Endothelial cell (in vitro differentiated cells): ENCODE data around the gene GOLM1. TPM values are rescaled to one million over a fixed set of nuclear protein-coding genes. Genes with fewer than 3 reads are reported as not detected.

Experiments used
- DNase-seq: peaks from one replicate; pipeline ENCODE4 v3.0.0; 2021; ENCODE audit warnings: low spot score
- H3K27ac Mint-ChIP-seq: one replicate; pipeline ENCODE4 v1.8.0; 2021; ENCODE audit warnings: mixed read lengths, inconsistent platforms; ENCODE audit not compliant: unreplicated experiment
- H3K27me3 Mint-ChIP-seq: one replicate; pipeline ENCODE4 v1.8.0; 2021; ENCODE audit warnings: mild to moderate bottlenecking, moderate library complexity, mixed read lengths, inconsistent platforms; ENCODE audit not compliant: unreplicated experiment
- H3K36me3 Mint-ChIP-seq: one replicate; pipeline ENCODE4 v1.8.0; 2021; ENCODE audit warnings: mild to moderate bottlenecking, low read depth, mixed read lengths, inconsistent platforms; ENCODE audit not compliant: unreplicated experiment
- H3K4me1 Mint-ChIP-seq: one replicate; pipeline ENCODE4 v1.8.0; 2021; ENCODE audit warnings: mild to moderate bottlenecking, mixed read lengths, inconsistent platforms; ENCODE audit not compliant: unreplicated experiment
- H3K4me3 Mint-ChIP-seq: one replicate; pipeline ENCODE4 v1.8.0; 2021; ENCODE audit warnings: mild to moderate bottlenecking, mixed read lengths, inconsistent platforms; ENCODE audit not compliant: unreplicated experiment
- H3K9me3 Mint-ChIP-seq: one replicate; pipeline ENCODE4 v1.8.0; 2021; ENCODE audit warnings: mixed read lengths, inconsistent platforms; ENCODE audit not compliant: unreplicated experiment
- total RNA-seq: library from RNA; stranded (reverse); fragmentation: NEBNext Ultra II Directional; extraction: Animal tissue kit (Norgen Biotek cat#: 25700); gene quantifications from one replicate; pipeline ENCODE4 v1.2.1, GENCODE V29; 2021; ENCODE audit not compliant: unreplicated experiment
- TF ChIP-seq, protein P1 (sequence below): fragments of 200-600 bp; sonication (generic); IDR thresholded peaks from one replicate; pipeline ENCODE4 v1.5.0; 2021; ENCODE audit warnings: antibody characterized with exemption; ENCODE audit not compliant: unreplicated experiment

The GOLM1 gene
- total RNA-seq, 1 donor from 2014 or later: 87.5 TPM

DNA sequence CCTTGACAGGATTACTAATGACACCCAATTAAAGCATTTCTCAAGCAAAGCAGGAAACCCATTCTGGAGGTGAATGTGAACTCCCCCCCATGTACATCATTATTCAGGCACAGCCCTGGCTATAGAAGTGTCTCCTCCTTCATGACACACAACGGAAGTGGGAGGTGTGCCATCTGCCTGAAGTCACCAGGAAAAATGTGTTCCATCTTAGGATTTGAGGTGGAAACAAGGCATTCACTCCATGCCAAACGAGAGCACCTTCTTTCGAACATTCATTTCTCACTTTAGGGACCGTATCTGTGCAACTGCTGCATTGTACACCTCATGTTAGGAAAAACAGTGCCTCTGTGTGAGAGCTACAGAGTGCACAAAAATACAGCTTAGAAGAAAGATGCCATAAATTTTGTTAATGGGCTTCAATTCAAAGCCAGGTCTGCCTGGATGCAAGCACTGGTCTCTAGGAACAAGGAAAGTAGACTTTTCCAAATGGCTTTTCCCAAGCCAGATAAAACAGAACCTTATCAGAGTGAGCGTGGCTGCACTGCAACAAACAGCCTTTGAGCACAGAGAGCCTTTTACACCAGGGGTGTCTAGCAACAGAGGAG, 19.4 kb downstream of the GOLM1 start:
- H3K27ac Mint-ChIP-seq: no peak overlapping the region
- TF ChIP-seq, protein P1, sequence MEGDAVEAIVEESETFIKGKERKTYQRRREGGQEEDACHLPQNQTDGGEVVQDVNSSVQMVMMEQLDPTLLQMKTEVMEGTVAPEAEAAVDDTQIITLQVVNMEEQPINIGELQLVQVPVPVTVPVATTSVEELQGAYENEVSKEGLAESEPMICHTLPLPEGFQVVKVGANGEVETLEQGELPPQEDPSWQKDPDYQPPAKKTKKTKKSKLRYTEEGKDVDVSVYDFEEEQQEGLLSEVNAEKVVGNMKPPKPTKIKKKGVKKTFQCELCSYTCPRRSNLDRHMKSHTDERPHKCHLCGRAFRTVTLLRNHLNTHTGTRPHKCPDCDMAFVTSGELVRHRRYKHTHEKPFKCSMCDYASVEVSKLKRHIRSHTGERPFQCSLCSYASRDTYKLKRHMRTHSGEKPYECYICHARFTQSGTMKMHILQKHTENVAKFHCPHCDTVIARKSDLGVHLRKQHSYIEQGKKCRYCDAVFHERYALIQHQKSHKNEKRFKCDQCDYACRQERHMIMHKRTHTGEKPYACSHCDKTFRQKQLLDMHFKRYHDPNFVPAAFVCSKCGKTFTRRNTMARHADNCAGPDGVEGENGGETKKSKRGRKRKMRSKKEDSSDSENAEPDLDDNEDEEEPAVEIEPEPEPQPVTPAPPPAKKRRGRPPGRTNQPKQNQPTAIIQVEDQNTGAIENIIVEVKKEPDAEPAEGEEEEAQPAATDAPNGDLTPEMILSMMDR: no peak
- H3K4me1 Mint-ChIP-seq: no peaks in the 10 kb centered on the region
- no peaks in the 10 kb centered on the region for H3K9me3 Mint-ChIP-seq
- H3K36me3 Mint-ChIP-seq: peaks cover 11% of the 10 kb centered on the region
- H3K4me3 Mint-ChIP-seq: no peak overlapping the region
- no peaks in the 10 kb centered on the region for H3K27me3 Mint-ChIP-seq
- no peak for DNase-seq

DNA sequence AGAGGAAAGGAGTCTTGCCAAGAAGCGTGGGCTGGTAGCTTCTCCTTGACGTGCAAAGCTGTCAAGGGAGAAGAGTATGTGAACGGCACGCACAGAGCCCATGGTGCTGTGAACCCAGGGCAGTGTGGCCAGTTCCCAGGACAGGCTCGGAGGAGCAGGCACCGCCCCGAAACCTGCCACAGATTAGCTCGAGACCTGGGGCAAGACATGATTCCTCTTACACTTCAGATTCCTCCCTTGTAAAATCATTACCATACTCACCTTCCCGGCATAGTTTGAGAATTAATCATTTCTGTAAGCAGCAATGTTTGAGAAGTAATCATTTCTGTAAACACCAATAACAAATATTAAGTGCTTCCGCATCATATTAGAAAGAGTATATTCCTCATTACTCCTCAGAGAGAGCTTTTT, 19.9 kb downstream of the GOLM1 start:
- no peak overlapping the region for H3K27ac Mint-ChIP-seq
- DNase-seq: no peak
- H3K4me1 Mint-ChIP-seq: no peaks in the 10 kb centered on the region
- no peak overlapping the region for H3K4me3 Mint-ChIP-seq
- TF ChIP-seq, protein P1: no peak
- H3K27me3 Mint-ChIP-seq: no peaks in the 10 kb centered on the region
- peaks cover 15% of the 10 kb centered on the region for H3K36me3 Mint-ChIP-seq
- no peaks in the 10 kb centered on the region for H3K9me3 Mint-ChIP-seq

DNA sequence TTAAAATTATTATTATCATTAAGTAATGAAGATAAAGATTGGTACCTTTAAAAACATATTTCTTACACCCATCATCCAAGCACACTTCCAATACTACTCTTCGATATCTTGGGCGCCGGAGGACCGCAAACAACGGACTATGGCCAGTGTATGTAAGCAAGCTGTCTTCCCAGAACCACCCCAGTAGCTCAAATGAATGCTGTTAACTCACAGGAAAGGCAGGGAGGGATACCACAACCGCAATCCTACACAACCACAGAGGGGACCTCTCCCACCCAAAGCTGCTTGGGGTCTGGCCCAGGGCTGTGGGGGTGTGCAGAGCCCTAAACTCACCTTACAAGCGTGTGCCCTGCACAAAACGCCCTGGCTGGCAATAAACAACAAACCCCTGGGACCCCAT, 20.6 kb downstream of the GOLM1 start:
- no peak overlapping the region for H3K27ac Mint-ChIP-seq
- no peak for DNase-seq
- peaks cover 15% of the 10 kb centered on the region for H3K36me3 Mint-ChIP-seq
- TF ChIP-seq, protein P1: no peak
- H3K4me1 Mint-ChIP-seq: no peaks in the 10 kb centered on the region
- no peak overlapping the region for H3K4me3 Mint-ChIP-seq
- no peaks in the 10 kb centered on the region for H3K27me3 Mint-ChIP-seq
- H3K9me3 Mint-ChIP-seq: no peaks in the 10 kb centered on the region

DNA sequence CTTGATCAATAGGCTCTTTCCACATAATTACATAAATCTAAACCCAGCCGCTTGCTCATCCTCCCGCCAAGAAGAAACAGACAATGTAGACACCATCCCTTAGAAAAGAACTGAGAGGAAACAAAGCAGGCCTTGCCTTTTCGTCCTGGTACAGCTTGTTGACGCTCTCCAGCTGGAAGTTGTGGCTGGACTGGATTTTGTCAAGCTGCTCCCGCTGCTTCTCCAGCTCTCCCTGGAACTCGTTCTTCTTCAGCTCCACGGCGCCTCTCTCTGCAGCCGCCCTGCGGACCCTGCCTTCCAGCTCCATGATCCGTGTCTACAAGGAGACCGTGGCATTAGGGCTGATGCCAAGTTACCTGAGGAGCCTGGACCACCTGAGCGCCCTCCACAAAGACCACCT, 22.1 kb downstream of the GOLM1 start:
- Mint-ChIP-seq H3K27ac (no peak overlapping the region), H3K36me3 (peaks cover 11% of the 10 kb centered on the region), H3K9me3 (no peaks in the 10 kb centered on the region), H3K27me3 (no peaks in the 10 kb centered on the region), H3K4me3 (no peak overlapping the region), H3K4me1 (no peaks in the 10 kb centered on the region)
- TF ChIP-seq, protein P1: no peak
- DNase-seq: no peak

DNA sequence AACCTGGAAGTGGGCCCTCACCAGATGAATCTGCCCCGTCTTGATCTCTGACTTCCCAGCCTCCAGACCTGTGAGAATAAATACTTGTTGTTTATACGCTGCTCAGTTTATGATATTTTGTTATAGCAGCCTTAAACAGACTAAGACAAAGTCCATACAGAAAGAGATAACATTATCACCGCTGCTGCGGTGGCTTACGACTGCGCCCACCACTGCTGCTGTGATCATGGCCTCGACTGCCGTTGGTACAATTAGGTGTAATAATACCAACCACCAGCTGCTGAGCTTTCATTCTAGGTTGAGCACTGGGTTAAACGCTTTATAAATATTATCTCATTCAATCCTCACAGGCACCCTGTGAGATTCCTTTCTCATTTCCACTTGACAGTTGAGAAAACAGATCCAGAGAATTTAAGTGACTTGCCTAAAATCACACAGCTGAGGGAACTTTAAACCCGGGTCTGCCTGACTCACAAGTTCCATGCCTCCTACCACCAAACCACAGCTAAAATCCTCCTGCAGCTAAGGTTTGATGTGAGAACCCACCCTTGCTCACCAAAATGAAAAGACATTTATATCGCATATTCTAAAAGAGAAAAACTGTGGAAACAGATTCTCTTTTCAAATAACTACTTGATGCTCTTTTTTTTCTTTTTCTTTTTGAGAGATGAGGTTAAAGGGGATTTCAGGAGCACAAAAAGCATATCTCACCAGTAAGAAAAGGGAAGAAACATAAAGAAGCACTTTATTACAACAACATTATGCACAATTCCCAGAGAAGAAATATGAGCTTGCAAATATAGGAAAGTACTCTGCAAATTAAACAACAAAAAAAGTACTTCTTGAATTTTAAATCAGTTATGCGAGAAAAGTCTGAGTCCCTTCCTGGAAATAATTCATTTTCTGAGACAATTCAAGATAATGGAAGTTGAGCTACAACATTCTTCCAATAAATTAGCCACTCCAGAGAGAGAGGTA, 23.9 kb downstream of the GOLM1 start:
- peaks cover 11% of the 10 kb centered on the region for H3K36me3 Mint-ChIP-seq
- no peaks in the 10 kb centered on the region for H3K9me3 Mint-ChIP-seq
- TF ChIP-seq, protein P1: no peak
- H3K27me3 Mint-ChIP-seq: no peaks in the 10 kb centered on the region
- H3K27ac Mint-ChIP-seq: no peak overlapping the region
- no peak overlapping the region for H3K4me3 Mint-ChIP-seq
- no peaks in the 10 kb centered on the region for H3K4me1 Mint-ChIP-seq
- DNase-seq: no peak
